Iris pigment epithelial cell (primary cell): Measurements from ENCODE around the gene MAP4.
"Not testable (repeated sequence)": the region's sequence is repeated elsewhere in the genome, so short reads cannot be mapped to it uniquely, and the experiment has no call there.

Experiments
- DNase-seq: peaks from one replicate; pipeline ENCODE4 v3.0.0-alpha.2; 2011; ENCODE audit warnings: low read depth

Gene MAP4

GRCh38 chr3:47896736-47897135, 119.5 kb downstream of the MAP4 start:
- DNase-seq = no peak

DNA sequence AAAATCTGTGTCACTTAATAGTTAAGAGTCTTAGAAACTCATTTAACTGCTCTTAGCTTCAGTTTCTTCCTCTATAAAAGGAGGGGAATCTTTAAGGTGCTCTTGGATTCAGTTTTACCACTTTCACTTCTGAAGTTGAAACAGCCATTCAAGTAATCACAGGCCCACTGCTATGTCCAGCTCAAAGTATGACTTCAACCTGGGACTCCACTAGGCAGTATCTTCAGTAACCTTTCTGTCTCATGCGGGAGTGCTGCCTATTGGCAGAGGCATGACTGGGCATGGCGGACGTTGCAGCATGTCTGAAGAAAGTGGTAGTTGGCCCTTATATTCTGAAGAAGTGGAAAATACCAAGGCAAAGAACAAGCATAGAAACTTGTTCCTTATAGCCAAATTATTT, 121.0 kb downstream of the MAP4 start:
- no peak for DNase-seq

DNA sequence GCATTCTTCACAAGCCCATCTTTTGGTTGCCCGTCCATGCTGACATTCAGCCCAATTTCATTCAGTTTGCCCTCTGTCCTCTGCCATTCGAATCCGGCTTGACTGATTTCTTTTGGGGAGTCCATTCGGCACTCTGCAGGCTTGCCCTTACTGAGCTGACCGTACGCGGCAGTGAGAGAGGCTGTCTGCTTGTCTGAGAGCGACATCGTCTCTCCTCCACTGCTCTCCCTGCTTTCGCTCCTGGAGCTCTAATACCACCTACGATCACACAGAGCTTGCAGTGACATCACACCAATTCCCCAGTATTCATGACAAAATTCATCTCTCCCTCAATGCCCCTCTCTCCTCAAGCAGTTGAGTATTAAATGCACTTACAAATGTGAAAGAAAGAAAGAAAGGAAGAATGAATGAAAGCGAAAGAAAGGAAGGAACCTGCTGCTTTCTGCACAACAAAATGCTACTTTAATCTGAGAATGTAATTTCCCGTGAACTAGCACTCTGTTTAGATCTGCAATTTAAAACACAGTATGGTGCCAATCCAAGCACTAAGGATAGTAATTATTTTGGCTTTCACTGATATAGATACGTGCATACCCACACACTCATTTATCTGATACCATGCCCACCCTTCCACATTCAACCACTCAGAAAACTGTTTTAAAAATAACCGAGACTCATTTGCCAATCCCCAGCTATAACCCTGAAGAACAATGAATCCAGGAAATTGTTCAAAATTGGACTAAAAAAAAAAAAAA, 123.8 kb downstream of the MAP4 start:
- no peak for DNase-seq

DNA sequence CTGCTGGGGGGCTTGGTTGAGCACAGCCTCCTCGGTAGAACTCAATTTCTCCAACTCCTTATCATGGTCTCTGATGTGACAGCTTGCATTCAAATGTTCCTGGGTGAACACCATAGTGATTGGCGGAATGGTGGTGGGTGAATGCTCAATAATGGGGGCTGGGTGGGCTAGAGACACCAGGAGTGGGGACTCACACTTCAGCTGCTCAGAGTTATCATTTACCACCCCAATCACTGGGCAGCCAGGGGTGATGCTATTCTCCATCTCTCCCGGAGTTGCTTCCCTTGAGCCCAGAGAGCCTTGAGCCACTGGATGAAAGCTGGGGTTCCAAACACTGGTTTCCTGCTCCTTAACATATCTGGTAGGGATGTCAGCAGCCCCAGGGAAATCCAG, 124.6 kb downstream of the MAP4 start:
- DNase-seq = no peak

DNA sequence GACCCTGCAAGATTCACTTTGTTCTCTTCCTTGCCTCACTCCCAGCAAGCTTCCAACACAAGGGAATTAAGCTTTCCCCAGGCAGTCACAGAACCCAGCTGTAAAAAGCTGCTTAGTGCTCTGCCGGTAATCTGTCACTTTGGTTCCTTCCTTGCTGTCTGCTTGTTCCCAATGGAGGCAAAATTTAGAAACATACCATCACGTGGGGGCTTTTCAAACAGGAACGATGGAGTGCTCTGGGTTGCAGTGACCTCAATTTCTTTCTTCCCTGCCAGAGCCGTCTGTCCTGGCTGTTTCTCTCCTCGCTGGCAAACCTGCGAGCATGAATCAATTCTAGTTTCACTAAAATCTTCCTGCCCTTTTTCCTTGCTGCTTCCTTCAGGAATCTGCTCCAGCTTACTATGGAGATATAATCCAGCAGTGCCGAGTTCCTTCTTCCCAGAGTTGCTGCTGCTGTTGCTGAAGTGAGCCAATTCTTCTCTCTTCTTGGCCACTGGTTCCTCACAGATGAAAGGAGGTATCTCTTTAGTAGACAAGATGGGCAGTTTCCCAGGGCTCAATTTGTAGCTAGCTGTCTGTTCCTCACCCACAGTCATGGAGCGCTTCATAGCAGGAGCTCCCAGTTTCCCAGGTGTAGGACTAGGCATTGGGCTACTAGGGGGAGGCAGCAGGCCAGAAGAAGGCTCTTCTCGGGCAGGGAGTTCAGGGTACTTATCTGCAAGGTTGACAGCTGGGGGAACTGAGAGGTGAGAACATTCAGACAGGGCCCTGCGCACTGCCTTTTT, 125.2 kb downstream of the MAP4 start:
- no peak for DNase-seq

GRCh38 chr3:47890126-47890827, 125.9 kb downstream of the MAP4 start:
- no peak for DNase-seq

- DNase-seq = no peak
Observed at GRCh38 chr3:47888986-47889757, 127.0 kb downstream of the MAP4 start.

DNA sequence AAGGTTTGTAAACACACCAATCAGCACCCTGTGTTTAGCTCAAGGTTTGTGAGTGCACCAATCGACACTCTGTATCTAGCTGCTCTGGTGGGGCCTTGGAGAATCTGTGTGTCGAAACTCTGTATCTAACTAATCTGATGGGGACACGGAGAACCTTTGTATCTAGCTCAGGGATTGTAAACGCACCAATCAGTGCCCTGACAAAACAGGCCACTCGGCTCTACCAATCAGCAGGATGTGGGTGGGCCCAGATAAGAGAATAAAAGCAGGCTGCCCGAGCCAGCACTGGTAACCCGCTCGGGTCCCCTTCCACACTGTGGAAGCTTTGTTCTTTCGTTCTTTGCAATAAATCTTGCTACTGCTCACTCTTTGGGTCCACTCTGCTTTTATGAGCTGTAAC, 128.2 kb downstream of the MAP4 start:
- not testable (repeated sequence) for DNase-seq

GRCh38 chr3:47885168-47885567, 131.0 kb downstream of the MAP4 start:
- DNase-seq = no peak

GRCh38 chr3:47884603-47885002, 131.6 kb downstream of the MAP4 start:
- DNase-seq = no peak

DNA sequence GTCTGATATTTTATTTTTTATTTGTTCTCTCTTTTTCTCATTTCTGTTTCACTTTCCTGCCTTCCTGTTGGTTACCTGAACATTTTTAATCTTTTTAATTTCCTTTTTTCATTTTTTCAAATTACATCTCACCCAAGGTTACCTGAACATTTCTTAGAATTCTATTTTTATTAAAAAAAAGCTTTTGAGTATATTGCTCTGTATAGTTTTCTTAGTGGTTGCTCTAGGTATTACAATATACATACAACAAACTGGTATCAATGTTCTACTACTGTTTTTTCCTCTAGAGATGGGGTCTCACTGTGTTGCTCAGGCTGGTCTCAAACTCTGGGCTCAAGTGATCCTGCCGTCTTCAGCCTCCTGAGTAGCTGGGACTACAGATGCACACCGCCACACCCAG, 133.9 kb downstream of the MAP4 start:
- no peak for DNase-seq

DNA sequence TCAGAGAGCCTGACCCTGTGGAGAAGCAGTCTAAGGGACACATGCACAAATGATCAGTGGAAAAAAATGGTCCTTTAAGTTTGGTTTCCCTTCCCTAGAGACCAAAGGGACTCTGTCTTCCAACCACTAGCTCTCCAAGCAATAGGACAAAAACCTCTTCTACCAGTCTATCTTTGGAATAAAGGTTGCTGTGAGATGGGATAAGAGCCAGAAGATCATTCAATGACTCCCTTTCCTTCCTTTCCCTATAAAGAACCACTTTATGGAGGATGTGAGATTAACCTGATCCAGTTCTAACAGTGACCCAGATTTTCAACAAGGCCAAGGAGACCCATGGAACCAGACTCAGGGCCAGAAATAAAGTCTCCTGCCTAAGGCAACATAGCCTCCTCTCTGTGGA, 138.5 kb downstream of the MAP4 start:
- no peak for DNase-seq

DNA sequence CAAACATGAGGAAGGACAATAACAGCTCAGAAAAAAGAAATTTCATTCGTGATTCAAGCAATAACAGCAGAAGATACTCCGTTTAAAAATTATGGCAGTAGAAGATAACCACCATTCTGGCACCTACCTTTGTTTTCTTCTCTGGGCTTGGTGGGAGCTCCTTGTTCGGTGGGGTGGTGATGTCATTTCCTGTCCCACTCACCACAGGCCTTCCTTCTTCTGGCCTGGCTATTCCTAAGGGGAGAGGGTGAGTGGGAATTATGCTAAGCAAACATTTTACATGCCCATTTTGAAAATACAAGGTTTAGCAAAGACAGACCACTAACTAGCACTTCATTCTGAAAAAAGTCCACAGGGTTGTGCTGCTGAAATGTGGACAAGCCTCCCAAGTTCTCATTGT, 138.9 kb downstream of the MAP4 start:
- peak; percentile 34 for DNase-seq

- peak; percentile 21 for DNase-seq
Observed at GRCh38 chr3:47874913-47875312, 141.3 kb downstream of the MAP4 start.

- DNase-seq = no peak
Observed at GRCh38 chr3:47874438-47874837, 141.8 kb downstream of the MAP4 start.

- DNase-seq = no peak
Observed at GRCh38 chr3:47872916-47873315, 143.3 kb downstream of the MAP4 start.

DNA sequence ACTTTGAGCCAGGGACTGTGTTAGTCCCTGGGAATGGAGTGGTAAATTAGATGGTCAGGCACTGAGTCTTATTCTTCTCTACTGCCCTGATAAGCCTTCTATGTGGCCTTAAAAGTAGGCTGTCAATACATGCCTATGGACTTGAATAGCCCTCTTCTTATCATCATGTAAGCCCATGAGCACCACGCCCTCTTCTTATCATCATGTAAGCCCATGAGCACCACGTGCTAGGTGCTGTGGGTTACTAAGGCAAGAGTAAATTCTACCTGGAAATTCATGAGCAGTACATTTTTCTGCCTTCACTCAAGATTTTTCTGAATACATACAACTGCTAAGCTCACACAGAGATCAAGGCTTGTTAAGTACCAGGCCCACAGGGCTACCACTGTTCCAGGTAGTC, 144.8 kb downstream of the MAP4 start:
- DNase-seq = no peak

- no peak for DNase-seq
Observed at GRCh38 chr3:47870702-47871260, 145.4 kb downstream of the MAP4 start.

DNA sequence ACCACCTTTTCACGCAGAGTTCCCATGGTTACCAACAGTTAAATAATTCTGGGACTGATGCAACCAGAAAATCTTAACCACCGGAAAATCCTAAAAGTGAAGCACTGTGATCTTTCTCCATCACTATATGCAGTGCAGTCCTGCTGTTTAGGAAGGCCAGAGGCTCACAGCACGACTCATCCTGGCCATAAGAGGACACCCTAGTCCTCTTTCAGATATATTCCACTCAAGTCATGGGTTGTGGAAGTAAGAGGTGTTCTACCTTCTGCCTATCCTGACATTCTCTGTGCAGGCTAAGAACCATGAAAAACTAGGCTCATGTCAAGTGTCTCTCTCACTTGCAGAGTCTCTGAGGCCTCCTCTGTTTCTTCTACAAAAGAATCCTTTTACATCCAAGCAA, 146.1 kb downstream of the MAP4 start:
- DNase-seq = peak; percentile 32

DNA sequence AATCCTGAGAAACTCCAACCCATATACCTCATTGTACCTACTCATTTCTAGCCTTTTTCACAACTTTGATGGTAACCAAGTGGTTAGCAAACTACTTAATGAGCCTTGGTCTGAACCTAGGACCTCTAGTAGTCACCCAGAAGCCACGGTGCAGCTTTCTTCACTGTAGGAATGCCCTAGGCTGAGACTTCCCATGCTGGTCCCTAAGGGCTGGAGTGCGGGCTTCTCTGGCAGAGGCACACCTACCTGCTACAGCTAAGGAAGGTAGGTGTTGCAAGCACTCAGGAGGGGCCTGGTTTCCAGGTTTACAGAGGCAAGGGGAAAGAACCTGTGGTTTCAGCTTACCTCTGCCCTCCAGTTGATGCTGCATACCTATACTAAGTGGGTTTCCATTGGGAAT, 147.9 kb downstream of the MAP4 start:
- no peak for DNase-seq

DNA sequence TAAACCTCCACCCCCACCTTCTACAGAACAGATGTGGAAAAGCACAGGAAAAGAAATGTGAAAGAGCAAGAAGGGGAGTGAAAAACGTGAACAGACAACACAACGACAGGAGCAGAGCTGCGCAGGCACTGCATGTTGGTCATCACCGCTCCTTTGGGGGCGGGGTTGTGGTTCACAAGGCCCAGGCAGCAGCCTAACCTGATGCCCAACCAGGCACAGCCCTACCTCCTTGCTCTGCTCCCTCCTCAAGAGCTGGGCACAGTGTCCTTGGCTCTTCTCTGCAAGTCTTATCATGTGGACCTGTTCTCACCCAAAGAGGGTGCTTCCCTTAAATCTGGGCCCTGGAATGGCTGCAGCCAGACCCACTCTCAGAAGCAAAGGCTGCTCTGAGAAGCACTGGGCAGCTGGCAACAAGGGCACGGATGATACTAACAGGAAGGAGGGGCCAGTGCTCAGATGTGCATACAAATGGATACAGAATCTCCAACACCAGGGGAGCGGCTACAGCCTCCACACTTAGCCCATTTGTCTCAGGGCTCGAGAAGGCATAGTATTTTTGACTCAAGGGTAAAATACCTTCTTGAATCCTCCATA, 148.7 kb downstream of the MAP4 start:
- DNase-seq = no peak

- peak; percentile 45 for DNase-seq
Observed at GRCh38 chr3:47865192-47865591, 151.0 kb downstream of the MAP4 start.
